GM19463 (cell line): ENCODE measurements around the gene APOBEC3G.

Experiments
- ATAC-seq: cut with Tn5 transposase; IDR thresholded peaks from one replicate; pipeline ENCODE4 v1.9.1; 2021; ENCODE audit warnings: mild to moderate bottlenecking, moderate library complexity; ENCODE audit not compliant: unreplicated experiment

Gene APOBEC3G

GRCh38 chr22:39120983-39121382 is 43.9 kb downstream of the APOBEC3G start:
- ATAC-seq: no peak

DNA sequence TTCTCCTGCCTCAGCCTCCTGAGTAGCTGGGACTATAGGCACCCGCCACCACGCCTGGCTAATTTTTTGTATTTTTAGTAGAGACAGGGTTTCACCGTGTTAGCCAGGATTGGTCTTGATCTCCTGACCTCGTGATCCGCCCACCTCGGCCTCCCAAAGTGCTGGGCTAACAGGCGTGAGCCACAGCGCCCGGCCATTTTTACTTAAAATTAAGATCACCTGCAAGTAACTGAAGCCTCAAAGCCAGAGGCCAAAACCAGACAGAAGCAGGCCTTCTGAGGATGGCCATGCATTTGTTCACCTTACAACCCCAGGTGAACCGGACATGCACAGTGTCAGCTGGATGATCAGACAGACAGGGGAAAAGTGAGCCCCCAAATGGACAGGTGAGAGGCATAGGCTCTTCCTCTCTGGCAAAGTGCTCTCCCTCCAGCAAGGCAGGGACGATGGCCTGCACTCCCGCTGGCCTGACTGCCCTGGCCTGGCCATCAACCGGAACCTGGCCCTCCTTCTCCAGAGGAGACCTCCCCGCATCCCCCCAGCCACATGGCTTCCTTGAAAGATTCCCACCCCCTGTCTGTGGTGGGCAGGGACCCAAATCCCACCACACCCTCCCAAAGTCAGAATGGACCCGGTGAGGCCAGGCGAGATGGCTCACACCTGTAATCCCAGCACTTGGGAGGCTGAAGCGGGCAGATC is 45.8 kb downstream of the APOBEC3G start:
- no peak for ATAC-seq

DNA sequence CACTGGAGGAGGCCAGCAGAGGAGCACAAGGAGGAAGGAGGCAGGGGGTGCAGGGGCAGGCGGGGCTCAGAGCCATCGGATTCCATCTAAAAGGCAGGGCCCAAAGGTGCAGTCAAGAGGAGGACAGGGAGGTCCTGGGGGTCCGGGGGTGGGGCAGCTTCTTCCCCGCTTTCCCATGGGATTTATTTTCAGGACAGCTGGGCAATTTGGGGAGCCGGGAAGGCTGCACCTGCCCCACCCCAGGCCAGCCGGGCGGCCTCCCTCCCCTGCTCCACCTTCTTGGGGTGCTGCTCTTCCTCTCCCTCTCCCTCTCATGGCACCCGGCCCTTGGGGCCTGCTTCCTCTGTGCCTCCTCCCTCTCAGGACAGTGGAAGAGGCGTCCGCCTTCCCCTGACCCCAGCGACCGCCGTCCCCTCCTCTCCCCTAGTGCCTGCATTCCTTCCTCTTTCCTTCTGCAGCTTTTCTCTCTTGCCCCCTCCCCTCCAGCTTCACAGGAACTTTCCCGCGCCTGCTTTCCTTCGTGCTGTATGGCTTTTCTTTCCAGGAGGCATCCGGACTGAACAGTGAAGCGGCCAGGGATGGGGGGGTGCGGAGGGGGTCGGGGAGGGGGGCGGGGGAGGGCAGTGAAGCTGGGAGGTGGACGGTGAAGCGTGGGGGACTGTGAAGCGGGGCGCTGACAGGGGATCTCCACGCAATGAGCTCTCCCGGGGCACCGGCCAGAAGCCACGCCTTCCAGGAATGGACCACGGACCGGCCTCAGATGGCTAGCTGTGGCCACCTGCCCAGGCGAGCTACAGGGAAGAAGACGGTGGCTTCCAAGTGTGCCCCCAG is 46.9 kb downstream of the APOBEC3G start:
- no peak for ATAC-seq

DNA sequence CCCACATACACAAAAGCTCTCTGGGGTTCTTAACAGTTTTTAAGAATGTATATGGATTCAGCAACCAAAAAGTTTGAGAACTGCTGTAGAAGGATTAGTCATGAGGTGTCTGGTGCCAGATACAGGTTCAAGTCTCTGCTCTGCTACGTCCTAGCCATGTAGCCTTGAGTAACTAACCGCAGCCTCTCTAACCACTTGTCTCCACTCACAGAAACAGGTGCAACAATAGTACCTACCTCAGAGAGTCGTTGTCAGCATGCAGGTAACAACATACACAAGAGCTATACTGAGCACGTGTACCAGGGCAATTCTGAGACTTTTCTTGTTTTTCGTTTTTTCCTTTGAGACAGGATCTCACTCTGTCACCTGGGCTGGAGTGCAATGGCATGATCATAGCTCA is 48.5 kb downstream of the APOBEC3G start:
- ATAC-seq: no peak

DNA sequence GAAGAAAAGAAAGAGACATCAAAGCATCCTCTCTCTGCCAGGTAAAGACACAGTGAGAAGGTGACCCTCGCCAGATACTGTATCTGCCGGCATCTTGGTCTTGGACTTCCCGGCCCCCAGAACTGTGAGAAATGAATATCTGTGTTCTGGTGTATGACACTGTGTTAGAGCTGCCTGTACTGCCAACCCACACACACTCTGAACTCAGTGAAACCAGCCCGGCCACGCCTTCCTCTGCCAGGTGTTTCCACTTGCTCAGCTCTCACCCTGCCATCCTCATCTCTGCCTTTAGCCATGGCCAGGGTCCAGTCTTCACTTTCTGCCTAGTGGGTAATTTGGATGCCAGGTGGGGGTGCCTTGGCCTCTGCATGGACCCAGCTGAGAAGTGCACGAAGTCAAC is 51.4 kb downstream of the APOBEC3G start:
- no peak for ATAC-seq

DNA sequence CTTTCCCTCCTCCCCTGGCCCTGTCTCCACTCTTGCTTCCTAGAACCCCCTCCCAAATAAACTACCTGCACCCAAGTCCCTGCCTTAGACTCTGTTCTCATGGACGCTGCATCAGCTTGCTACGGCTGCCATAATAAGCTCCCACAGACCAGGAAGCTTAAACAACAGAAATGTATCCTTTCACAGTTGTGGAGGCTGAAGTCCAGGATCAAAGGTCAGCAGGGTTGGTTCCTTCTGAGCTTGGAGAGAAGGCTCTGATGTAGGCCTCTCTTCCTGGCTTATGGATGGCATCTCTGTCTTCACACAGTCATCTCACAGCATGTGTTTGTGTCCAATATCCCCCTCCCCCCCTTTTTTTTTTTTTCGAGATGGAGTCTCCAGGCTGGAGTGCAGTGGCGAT is 52.0 kb downstream of the APOBEC3G start:
- no peak for ATAC-seq

DNA sequence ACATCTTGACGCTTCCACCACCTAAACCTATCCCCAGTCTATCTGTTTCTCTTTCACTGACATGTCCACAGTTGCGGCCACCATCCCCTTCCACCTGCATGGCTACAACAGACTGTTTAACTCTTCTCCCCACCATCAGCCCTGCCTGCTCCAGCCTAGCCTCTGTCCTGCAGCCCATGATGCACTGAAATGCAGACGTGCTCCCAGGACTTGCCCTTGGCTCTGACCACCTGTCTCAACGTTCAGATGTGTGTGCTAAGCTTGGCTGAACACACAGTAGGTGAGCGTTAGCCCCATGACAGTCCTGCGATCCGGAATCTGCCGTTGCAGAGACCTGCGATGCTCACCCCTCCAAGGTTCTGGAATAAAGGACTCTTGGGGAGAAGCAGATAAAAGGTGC is 52.7 kb downstream of the APOBEC3G start:
- no peak for ATAC-seq

GRCh38 chr22:39130152-39130704 is 53.2 kb downstream of the APOBEC3G start:
- no peak for ATAC-seq

GRCh38 chr22:39130892-39131855 is 54.1 kb downstream of the APOBEC3G start:
- no peak for ATAC-seq

GRCh38 chr22:39132281-39132680 is 55.2 kb downstream of the APOBEC3G start:
- ATAC-seq: no peak

DNA sequence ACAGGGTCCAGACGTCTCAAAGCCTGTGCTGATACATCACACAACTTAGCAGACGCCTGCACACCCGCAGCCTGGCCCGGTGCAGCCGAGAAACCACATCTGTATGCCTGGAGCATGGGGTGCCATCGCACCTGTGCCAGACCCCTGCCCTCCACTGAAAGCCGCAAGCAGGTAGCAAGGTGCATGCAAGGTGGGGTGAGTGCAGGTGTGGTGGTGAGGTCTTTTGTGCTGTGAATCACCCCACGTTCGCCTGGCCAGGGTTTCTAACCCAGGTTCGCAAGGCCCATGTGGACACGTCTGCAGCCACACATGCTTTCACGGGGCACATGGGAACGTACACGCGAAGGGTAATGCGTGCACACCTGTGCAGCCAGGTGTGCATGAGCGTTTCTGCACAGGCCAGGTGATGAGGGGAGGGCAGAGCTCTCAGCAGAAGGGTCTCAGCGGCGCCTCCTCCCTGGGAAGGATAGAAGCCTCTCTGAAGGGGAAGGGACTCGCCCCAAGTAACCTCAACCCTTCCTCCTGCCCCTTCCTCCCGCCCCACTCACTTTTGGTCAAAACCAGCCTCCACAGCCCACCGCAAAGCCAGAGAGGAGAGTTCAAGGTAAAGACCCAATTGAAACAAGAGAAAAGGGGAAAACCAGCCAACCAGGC is 55.9 kb downstream of the APOBEC3G start:
- ATAC-seq: no peak

- no peak for ATAC-seq
These were observed 56.8 kb downstream of the APOBEC3G start for GRCh38 chr22:39133871-39134270.

GRCh38 chr22:39134366-39135091 is 57.5 kb downstream of the APOBEC3G start:
- no peak for ATAC-seq

DNA sequence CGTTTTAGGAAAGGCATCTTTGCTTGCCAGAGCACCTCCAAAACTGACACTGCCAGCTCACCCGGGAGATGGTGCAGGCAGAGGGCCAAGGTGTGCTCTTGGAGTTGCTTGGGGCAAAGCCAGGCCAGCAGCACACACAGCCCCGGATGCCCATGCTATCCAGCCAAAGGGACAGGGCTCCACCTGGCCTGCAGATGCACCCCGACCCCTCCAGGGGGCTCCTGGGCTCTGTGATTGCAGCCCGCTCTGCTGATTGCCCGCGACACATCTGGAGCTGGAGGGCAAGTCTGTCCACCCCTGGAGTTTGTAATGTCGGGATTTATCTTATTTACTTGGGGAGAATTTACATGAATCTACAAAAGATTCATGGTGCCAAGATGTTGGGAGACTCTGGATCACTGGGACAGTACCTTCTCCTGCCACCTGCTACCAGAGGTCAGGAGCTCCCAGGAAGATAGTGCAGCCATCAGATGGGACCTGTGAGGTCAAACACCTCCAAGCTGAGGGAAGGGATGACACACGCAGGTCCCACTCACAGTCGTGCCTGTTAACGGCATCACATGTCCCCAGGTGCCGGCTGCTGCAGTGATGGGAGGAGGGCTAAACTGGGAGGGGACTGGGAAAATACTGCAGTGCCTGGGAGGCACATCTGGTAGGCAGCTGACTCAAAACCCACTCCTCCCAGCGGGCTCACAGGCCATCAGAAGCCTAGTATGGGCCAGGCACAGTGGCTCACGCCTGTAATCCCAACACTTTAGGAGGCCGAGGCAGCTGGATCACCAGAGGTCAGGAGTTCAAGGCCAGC is 58.2 kb downstream of the APOBEC3G start:
- ATAC-seq: no peak

GRCh38 chr22:39136317-39136716 is 59.2 kb downstream of the APOBEC3G start:
- ATAC-seq: no peak
